Keratinocyte (primary cell): ENCODE results near the gene LCE2B.

Experiments
- CTCF ChIP-seq, 3 experiments: IDR thresholded peaks in 1 of 3; conservative IDR thresholded peaks in 1 of 3; optimal IDR thresholded peaks in 1 of 3; 2 replicates in 2 of 3; 3 replicates in 1 of 3; pipeline versions ENCODE3 to v1.5.1; 2011; ENCODE audit warnings: low read length in 3 of 3, mild to moderate bottlenecking in 3 of 3, moderate library complexity in 2 of 3, control low read depth in 1 of 3, inconsistent platforms in 1 of 3; ENCODE audit not compliant: insufficient read depth in 2 of 3; ENCODE audit errors: extremely low read depth in 1 of 3
- EZH2 ChIP-seq: IDR thresholded peaks from one replicate; pipeline ENCODE4 v1.6.1; 2012; ENCODE audit warnings: inconsistent platforms, mild to moderate bottlenecking, low read length, moderate library complexity

- TF ChIP-seq CTCF (optimal IDR thresholded peaks at IDR 0.05 in 1 of 3, IDR thresholded peaks at IDR 0.05 in 1 of 3, conservative IDR thresholded peaks at IDR 0.05 in 1 of 3; ENCODE audit: extremely low read depth in 1 of 3, insufficient read depth in 2 of 3, low read length in 3 of 3) (no peak), EZH2 (no peak)
Observed at GRCh38 chr1:152707860-152708259, 21.9 kb downstream of the LCE2B start, which contains the start of gene LCE4A.
